ENCODE results near the gene C6orf47. TPM values are rescaled to one million over a fixed set of nuclear protein-coding genes. Genes with fewer than 3 reads are reported as not detected.

C6orf47 gene
- total and polyA plus RNA-seq, 2 of the 8 experiments (the other 6 are each of a cell fraction or from before 2014, with no cell fraction given), result 4.7 to 14.6 TPM

- POLR2A ChIA-PET (ENCODE audit: partially characterized antibody), result interaction anchor here (0.6 to 25.5 kb wide), 51 partner anchors 9 to 1306 kb away, joined by 3 to 883 read pairs (median 4); partner anchors contain the start of genes ABHD16A, AIF1, APOM and ATP6V1G2
- Histone ChIP-seq H3K23me2 (ENCODE audit: low read depth, low read length) (peaks cover 12% of the 10 kb centered on the region), H4K8ac (ENCODE audit: extremely low read depth, insufficient read depth, low read length) (0 out of 2 replicates have a peak overlapping the region, but pooled peaks have one; percentile 42), H4K5ac (ENCODE audit: insufficient read length, low read depth, low read length) (no peak overlapping the region), H3K4me2 (ENCODE audit: insufficient read depth in 1 of 2, low read depth in 2 of 2, low read length in 2 of 2) (peak overlapping the region; percentile 74 to 82), H3K79me1 (ENCODE audit: low read depth, low read length) (peaks cover 12% of the 10 kb centered on the region), H4K20me1 (replicated peaks in 1 of 2; ENCODE audit: control insufficient read depth in 1 of 2, insufficient read depth in 2 of 2, low read length in 2 of 2) (peaks cover 7 to 9% of the 10 kb centered on the region in 2 experiments), H3K4me3 (ENCODE audit: extremely low read depth in 1 of 4, insufficient read depth in 2 of 4, low read depth in 3 of 4, low read length in 4 of 4) (peak overlapping the region; percentile 88 to 94 (median 90)), H3K18ac (ENCODE audit: extremely low read depth, low read length) (peak overlapping the region; percentile 98), H3K4ac (replicated peaks; ENCODE audit: insufficient read length, low read depth, low read length) (no peak overlapping the region), H3K23ac (ENCODE audit: insufficient read length) (no peak overlapping the region), H2BK12ac (ENCODE audit: low read depth, low read length) (peak overlapping the region; percentile 10; the same call in 1 of the 2 replicates), H3K27me3 (replicated peaks in 1 of 4; ENCODE audit: control insufficient read depth in 3 of 4, extremely low read depth in 1 of 4, insufficient read depth in 3 of 4, low read length in 3 of 4) (no peaks in the 10 kb centered on the region), H2BK15ac (ENCODE audit: low read length) (no peak overlapping the region; the same call in 1 of the 2 replicates), H3K56ac (replicated peaks; ENCODE audit: insufficient read length, low read depth, low read length) (peak overlapping the region; percentile 37), H2AK5ac (ENCODE audit: low read depth, low read length) (peak overlapping the region; percentile 43; the same call in 1 of the 2 replicates), H3K27ac (ENCODE audit: low read depth, low read length) (peak overlapping the region; percentile 97), H2BK20ac (ENCODE audit: low read length) (no peak overlapping the region), H2BK120ac (replicated peaks; ENCODE audit: low read depth, low read length) (no peak overlapping the region), H3K79me2 (ENCODE audit: control insufficient read depth in 1 of 2, insufficient read depth in 2 of 2, low read length in 2 of 2) (peaks cover 0 to 52% of the 10 kb centered on the region in 2 experiments; a peak in 3 of 4 replicates), H3K4me1 (replicated peaks in 1 of 4; ENCODE audit: control insufficient read depth in 3 of 4, insufficient read depth in 4 of 4, low read length in 3 of 4) (peaks cover 0 to 19% (median 5%) of the 10 kb centered on the region in 4 experiments; a peak in 5 of 7 replicates), H3K14ac (ENCODE audit: insufficient read length) (no peak overlapping the region), H2AFZ (ENCODE audit: low read length) (no peak overlapping the region), H3K9me3 (ENCODE audit: insufficient read depth in 2 of 2, low read depth in 1 of 2, low read length in 1 of 2) (no peaks in the 10 kb centered on the region), H2BK5ac (ENCODE audit: low read depth, low read length) (peak overlapping the region; percentile 91), H3K36me3 (ENCODE audit: control insufficient read depth in 2 of 4, insufficient read depth in 4 of 4, low read length in 3 of 4) (peaks cover 22 to 38% (median 28%) of the 10 kb centered on the region in 4 experiments), H4K91ac (replicated peaks; ENCODE audit: insufficient read length, low read length) (peak overlapping the region; percentile 6), H3K9ac (replicated peaks in 1 of 4; ENCODE audit: extremely low read depth in 1 of 4, low read depth in 3 of 4, low read length in 3 of 4) (peak overlapping the region; percentile 80 to 95 (median 90))
- DNase-seq (ENCODE audit: low read depth in 1 of 2, low spot score in 2 of 2) (no peak), FAIRE-seq (no peak)
- WGBS, 2 experiments (ENCODE audit: extremely low coverage in 1 of 2, insufficient coverage in 1 of 2, insufficient read length in 1 of 2, insufficient replicate concordance in 2 of 2, low coverage in 1 of 2, low lambda C conversion rate in 2 of 2, missing lambda C conversion rate in 1 of 2), result 49% methylated on average over 17 of the region's 17 CpGs; no CpG with 5 or more reads in 1 of the 2 experiments
- CTCF ChIA-PET (ENCODE audit: partially characterized antibody), result interaction anchor here (0.6 to 3.8 kb wide), 20 partner anchors 9 to 288 kb away, joined by 3 to 38 read pairs (median 4); partner anchors contain the start of genes APOM, BAG6, LSM2 and TNF
- TF ChIP-seq TAF7 (optimal IDR thresholded peaks at IDR 0.05; ENCODE audit: borderline replicate concordance, low read depth, low read length), result no peak
- TF ChIP-seq FOSL1 (IDR thresholded peaks at IDR 0.05; ENCODE audit: insufficient read depth, low read depth, low read length), result no peak
- TF ChIP-seq ATF2 (IDR thresholded peaks at IDR 0.05; ENCODE audit: low read length), result 0 out of 2 replicates have a peak, but pooled peaks have one; percentile 4
- 0 out of 4 replicates have a peak, but pooled peaks of 1 of the 3 experiments have one; percentile 2 for TF ChIP-seq CTCF (IDR thresholded peaks at IDR 0.05; ENCODE audit: control extremely low read depth in 1 of 3, insufficient read depth in 1 of 3, low read depth in 1 of 3, low read length in 3 of 3)
These were observed 3.6 kb upstream of the C6orf47 start for GRCh38 chr6:31663961-31664789.
